ENCODE results near the gene FLRT3.

Gene FLRT3

GRCh38 chr20:14342918-14343317 is 5.5 kb upstream of the FLRT3 start:
- Mint-ChIP-seq H3K27ac (no peak overlapping the region), H3K27me3 (no peaks in the 10 kb centered on the region), H3K4me1 (no peaks in the 10 kb centered on the region), H3K4me3 (no peak overlapping the region), H3K36me3 (no peaks in the 10 kb centered on the region), H3K9me3 (no peaks in the 10 kb centered on the region)
- no peak for ATAC-seq (replicated peaks)
- no peak for DNase-seq

GRCh38 chr20:14341801-14342200 is 4.4 kb upstream of the FLRT3 start:
- ATAC-seq (replicated peaks), result no peak
- no peak for DNase-seq
- no peak overlapping the region for H3K27ac Mint-ChIP-seq
- H3K36me3 Mint-ChIP-seq, result no peaks in the 10 kb centered on the region
- H3K9me3 Mint-ChIP-seq, result no peaks in the 10 kb centered on the region
- no peak overlapping the region for H3K4me3 Mint-ChIP-seq
- H3K27me3 Mint-ChIP-seq, result peaks cover 4 to 5% of the 10 kb centered on the region in 2 donors
- H3K4me1 Mint-ChIP-seq, result peaks cover 3 to 6% of the 10 kb centered on the region in 2 donors

- DNase-seq (no peak), ATAC-seq (replicated peaks) (no peak)
- Mint-ChIP-seq H3K9me3 (no peaks in the 10 kb centered on the region), H3K4me3 (no peak overlapping the region), H3K4me1 (peaks cover 3 to 6% of the 10 kb centered on the region in 2 donors), H3K27ac (no peak overlapping the region), H3K27me3 (peaks cover 4 to 9% of the 10 kb centered on the region in 2 donors), H3K36me3 (no peaks in the 10 kb centered on the region)
These were observed 726 bp downstream of the FLRT3 start for GRCh38 chr20:14336686-14337085.

- H3K9me3 Mint-ChIP-seq, result no peaks in the 10 kb centered on the region
- DNase-seq (no peak), ATAC-seq (replicated peaks) (no peak)
- no peak overlapping the region for H3K4me3 Mint-ChIP-seq
- peaks cover 3 to 6% of the 10 kb centered on the region in 2 donors for H3K4me1 Mint-ChIP-seq
- H3K27ac Mint-ChIP-seq, result no peak overlapping the region
- H3K36me3 Mint-ChIP-seq, result no peaks in the 10 kb centered on the region
- H3K27me3 Mint-ChIP-seq, result peaks cover 4 to 9% of the 10 kb centered on the region in 2 donors
These were observed 2.4 kb downstream of the FLRT3 start for GRCh38 chr20:14335052-14335451.

- DNase-seq, result no peak
- Mint-ChIP-seq H3K27me3 (peaks cover 4 to 9% of the 10 kb centered on the region in 2 donors), H3K9me3 (no peaks in the 10 kb centered on the region)
These were observed 3.0 kb downstream of the FLRT3 start for GRCh38 chr20:14334306-14334930.

GRCh38 chr20:14333721-14334120 is 3.7 kb downstream of the FLRT3 start:
- H3K4me1 Mint-ChIP-seq, result peaks cover 3 to 6% of the 10 kb centered on the region in 2 donors
- no peaks in the 10 kb centered on the region for H3K9me3 Mint-ChIP-seq
- no peak overlapping the region for H3K4me3 Mint-ChIP-seq
- H3K36me3 Mint-ChIP-seq, result no peaks in the 10 kb centered on the region
- no peak overlapping the region for H3K27ac Mint-ChIP-seq
- DNase-seq (no peak), ATAC-seq (replicated peaks) (no peak)
- H3K27me3 Mint-ChIP-seq, result peaks cover 4 to 9% of the 10 kb centered on the region in 2 donors

More at GRCh38 chr20:14334306-14334930, 3.0 kb downstream of the FLRT3 start:
- no peak overlapping the region for H3K4me3 Mint-ChIP-seq
- no peak overlapping the region for H3K27ac Mint-ChIP-seq
- peaks cover 3 to 6% of the 10 kb centered on the region in 2 donors for H3K4me1 Mint-ChIP-seq
- H3K36me3 Mint-ChIP-seq, result no peaks in the 10 kb centered on the region
- no peak for ATAC-seq (replicated peaks)

- Mint-ChIP-seq H3K4me3 (no peak overlapping the region), H3K4me1 (peaks cover 3 to 6% of the 10 kb centered on the region in 2 donors), H3K36me3 (no peaks in the 10 kb centered on the region), H3K27ac (no peak overlapping the region), H3K27me3 (peaks cover 4 to 9% of the 10 kb centered on the region in 2 donors), H3K9me3 (no peaks in the 10 kb centered on the region)
- DNase-seq, result no peak
- no peak for ATAC-seq (replicated peaks)
These were observed 4.5 kb downstream of the FLRT3 start for GRCh38 chr20:14332866-14333265.

- Mint-ChIP-seq H3K36me3 (no peaks in the 10 kb centered on the region), H3K27ac (no peak overlapping the region), H3K27me3 (peaks cover 0 to 4% of the 10 kb centered on the region in 2 donors), H3K9me3 (no peaks in the 10 kb centered on the region), H3K4me1 (no peaks in the 10 kb centered on the region), H3K4me3 (no peak overlapping the region)
- DNase-seq (no peak), ATAC-seq (replicated peaks) (no peak)
These were observed 5.8 kb downstream of the FLRT3 start for GRCh38 chr20:14331646-14332045.

GRCh38 chr20:14319704-14320103 is 17.7 kb downstream of the FLRT3 start:
- Mint-ChIP-seq H3K36me3 (no peaks in the 10 kb centered on the region), H3K27ac (no peak overlapping the region), H3K9me3 (no peaks in the 10 kb centered on the region), H3K27me3 (no peaks in the 10 kb centered on the region), H3K4me1 (no peaks in the 10 kb centered on the region), H3K4me3 (no peak overlapping the region)
- no peak for ATAC-seq (replicated peaks)
- DNase-seq, result no peak

GRCh38 chr20:14313341-14314020 is 23.9 kb downstream of the FLRT3 start:
- H3K4me1 Mint-ChIP-seq, result no peaks in the 10 kb centered on the region
- DNase-seq, result no peak
- no peak for ATAC-seq (replicated peaks)

GRCh38 chr20:14312001-14312400 is 25.4 kb downstream of the FLRT3 start:
- Mint-ChIP-seq H3K36me3 (no peaks in the 10 kb centered on the region), H3K4me3 (no peak overlapping the region), H3K27me3 (no peaks in the 10 kb centered on the region), H3K27ac (no peak overlapping the region), H3K4me1 (no peaks in the 10 kb centered on the region), H3K9me3 (no peaks in the 10 kb centered on the region)
- DNase-seq (no peak), ATAC-seq (replicated peaks) (no peak)

More at GRCh38 chr20:14313341-14314020, 23.9 kb downstream of the FLRT3 start:
- Mint-ChIP-seq H3K27ac (no peak overlapping the region), H3K9me3 (no peaks in the 10 kb centered on the region), H3K36me3 (no peaks in the 10 kb centered on the region), H3K4me3 (no peak overlapping the region), H3K27me3 (no peaks in the 10 kb centered on the region)

- ATAC-seq (replicated peaks), result no peak
- Mint-ChIP-seq H3K36me3 (no peaks in the 10 kb centered on the region), H3K27ac (no peak overlapping the region), H3K27me3 (no peaks in the 10 kb centered on the region), H3K4me3 (no peak overlapping the region), H3K4me1 (no peaks in the 10 kb centered on the region), H3K9me3 (no peaks in the 10 kb centered on the region)
- no peak for DNase-seq
These were observed 26.3 kb downstream of the FLRT3 start for GRCh38 chr20:14310977-14311627.

- H3K9me3 Mint-ChIP-seq, result no peaks in the 10 kb centered on the region
These were observed 29.5 kb downstream of the FLRT3 start for GRCh38 chr20:14307956-14308355.

GRCh38 chr20:14304472-14304871 is 32.9 kb downstream of the FLRT3 start:
- H3K4me3 Mint-ChIP-seq, result no peak overlapping the region
- no peak for ATAC-seq (replicated peaks)
- H3K27ac Mint-ChIP-seq, result no peak overlapping the region
- no peaks in the 10 kb centered on the region for H3K4me1 Mint-ChIP-seq
- H3K36me3 Mint-ChIP-seq, result no peaks in the 10 kb centered on the region
- H3K9me3 Mint-ChIP-seq, result no peaks in the 10 kb centered on the region
- no peaks in the 10 kb centered on the region for H3K27me3 Mint-ChIP-seq
- no peak for DNase-seq

More at GRCh38 chr20:14307956-14308355, 29.5 kb downstream of the FLRT3 start:
- Mint-ChIP-seq H3K27me3 (no peaks in the 10 kb centered on the region), H3K36me3 (no peaks in the 10 kb centered on the region), H3K4me3 (no peak overlapping the region), H3K4me1 (no peaks in the 10 kb centered on the region), H3K27ac (no peak overlapping the region)
- DNase-seq (no peak), ATAC-seq (replicated peaks) (no peak)

- ATAC-seq (replicated peaks) (no peak), DNase-seq (no peak)
- no peaks in the 10 kb centered on the region for H3K36me3 Mint-ChIP-seq
- peaks cover 0 to under 1% of the 10 kb centered on the region in 2 donors for H3K9me3 Mint-ChIP-seq
- no peak overlapping the region for H3K4me3 Mint-ChIP-seq
- H3K27me3 Mint-ChIP-seq, result peaks cover 0 to 1% of the 10 kb centered on the region in 2 donors
- H3K4me1 Mint-ChIP-seq, result no peaks in the 10 kb centered on the region
- H3K27ac Mint-ChIP-seq, result no peak overlapping the region
These were observed 33.8 kb downstream of the FLRT3 start for GRCh38 chr20:14303651-14304050.
